Parathyroid adenoma (tissue), 2 donors: ENCODE data around the gene NDUFA7.

Source experiments
- H2AFZ ChIP-seq: fragments of 300-600 bp; sonication (generic); one replicate; pipeline ENCODE4 v1.7.0; 2017; ENCODE audit warnings: antibody characterized with exemption, mild to moderate bottlenecking
- H3K27ac ChIP-seq: fragments of 300-600 bp; sonication (generic); one replicate; pipeline ENCODE4 v1.7.0; 2017
- H3K27me3 ChIP-seq: fragments of 300-600 bp; sonication (generic); one replicate; pipeline ENCODE4 v1.7.0; 2017; ENCODE audit warnings: low read length; ENCODE audit not compliant: control insufficient read depth, insufficient read depth
- H3K36me3 ChIP-seq: fragments of 300-600 bp; sonication (generic); one replicate; pipeline ENCODE4 v1.7.0; 2017; ENCODE audit warnings: low read length; ENCODE audit not compliant: control insufficient read depth, insufficient read depth
- H3K4me1 ChIP-seq: fragments of 300-600 bp; sonication (generic); one replicate; pipeline ENCODE4 v1.7.0; 2017; ENCODE audit warnings: control low read depth
- H3K4me2 ChIP-seq: fragments of 300-600 bp; sonication (generic); one replicate; pipeline ENCODE4 v1.7.0; 2017; ENCODE audit warnings: low read length
- H3K4me3 ChIP-seq: fragments of 300-600 bp; sonication (generic); one replicate; pipeline ENCODE4 v1.7.0; 2017; ENCODE audit warnings: low read depth, low read length
- H3K79me2 ChIP-seq: fragments of 300-600 bp; sonication (generic); one replicate; pipeline ENCODE4 v1.7.0; 2017; ENCODE audit warnings: control low read depth
- H3K9ac ChIP-seq: fragments of 300-600 bp; sonication (generic); one replicate; pipeline ENCODE4 v1.7.0; 2017; ENCODE audit warnings: mild to moderate bottlenecking
- H3K9me3 ChIP-seq: fragments of 300-600 bp; sonication (generic); one replicate; pipeline ENCODE4 v1.7.0; 2017; ENCODE audit warnings: low read length; ENCODE audit not compliant: control insufficient read depth
- CTCF ChIP-seq: fragments of 300-600 bp; sonication (generic); IDR thresholded peaks from one replicate; pipeline ENCODE4 v1.7.0; 2017; ENCODE audit warnings: antibody characterized with exemption, mild to moderate bottlenecking
- donor health status: primary hyperparathyroidism.

Gene NDUFA7

DNA sequence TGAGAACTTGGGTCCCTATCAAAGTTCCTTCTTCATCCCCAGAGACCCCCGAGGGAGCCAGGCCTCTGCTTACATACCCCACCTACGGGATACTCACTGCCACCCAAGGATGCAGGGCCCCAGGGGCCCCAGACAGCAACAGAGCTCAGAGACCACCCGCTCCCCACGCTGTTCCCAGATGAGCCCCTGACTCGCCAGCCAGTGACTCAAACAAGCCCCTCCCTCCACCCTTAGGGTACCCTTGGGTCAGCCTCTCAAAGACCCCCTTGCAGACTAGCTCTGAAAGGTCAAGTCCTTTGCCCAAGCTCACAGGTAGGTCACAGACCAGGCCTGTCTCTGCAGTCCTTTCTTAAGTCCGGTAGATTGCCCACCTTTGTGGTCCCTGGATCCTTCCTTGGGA is 58.7 kb downstream of the NDUFA7 start:
- H3K9me3 ChIP-seq: no peaks in the 10 kb centered on the region
- H3K36me3 ChIP-seq: no peaks in the 10 kb centered on the region
- no peak overlapping the region for H3K4me3 ChIP-seq
- H3K4me2 ChIP-seq: no peak overlapping the region
- H2AFZ ChIP-seq: no peak overlapping the region
- no peak for TF ChIP-seq CTCF
- H3K79me2 ChIP-seq: no peaks in the 10 kb centered on the region
- no peaks in the 10 kb centered on the region for H3K27me3 ChIP-seq
- no peak overlapping the region for H3K9ac ChIP-seq
- no peaks in the 10 kb centered on the region for H3K4me1 ChIP-seq
- H3K27ac ChIP-seq: no peak overlapping the region

DNA sequence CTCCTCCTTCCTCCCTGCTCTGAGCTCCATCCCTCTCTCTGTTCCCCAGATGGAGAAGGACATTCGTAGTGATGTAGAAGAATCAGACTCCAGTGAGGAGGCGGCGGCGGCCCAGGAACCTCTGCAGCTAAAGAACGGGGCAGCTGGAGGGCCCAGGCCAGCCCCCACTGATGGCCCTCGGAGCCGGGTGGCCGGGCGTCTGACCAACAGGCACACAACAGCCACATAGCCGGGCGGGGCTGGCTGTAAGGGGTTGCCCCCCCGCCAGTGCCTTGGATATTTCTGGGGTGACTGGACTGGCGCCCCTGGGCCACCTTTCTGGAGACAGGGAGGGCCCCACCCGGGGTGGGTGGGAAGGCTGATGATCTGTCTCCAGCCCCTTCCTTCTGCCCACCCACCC is 59.3 kb downstream of the NDUFA7 start:
- Histone ChIP-seq H3K36me3 (no peaks in the 10 kb centered on the region), H3K4me3 (no peak overlapping the region), H3K9ac (no peak overlapping the region), H3K4me1 (no peaks in the 10 kb centered on the region), H2AFZ (no peak overlapping the region), H3K4me2 (no peak overlapping the region), H3K27ac (no peak overlapping the region), H3K79me2 (no peaks in the 10 kb centered on the region), H3K9me3 (no peaks in the 10 kb centered on the region), H3K27me3 (no peaks in the 10 kb centered on the region)
- TF ChIP-seq CTCF: no peak

DNA sequence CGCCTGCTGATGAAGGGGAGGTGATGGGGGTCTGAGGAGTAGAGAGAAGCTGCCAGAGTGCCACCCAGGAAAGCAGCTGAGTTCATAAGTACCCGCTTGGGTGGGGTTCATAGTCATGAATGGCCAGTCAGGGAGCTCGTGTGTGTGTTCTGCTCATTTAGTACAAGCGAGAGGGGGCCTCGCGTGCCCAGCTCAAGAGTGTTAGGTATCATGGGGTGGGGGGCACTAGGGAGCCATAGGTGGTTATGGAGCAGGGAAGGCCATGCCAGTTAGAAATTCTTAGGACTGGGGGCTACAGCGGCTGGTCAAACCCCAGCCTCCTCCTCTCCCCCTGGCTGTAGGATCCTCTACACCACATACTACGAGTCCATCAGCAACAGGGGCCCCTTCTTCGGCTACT is 59.8 kb downstream of the NDUFA7 start:
- no peak overlapping the region for H3K27ac ChIP-seq
- no peaks in the 10 kb centered on the region for H3K36me3 ChIP-seq
- TF ChIP-seq CTCF: no peak

More for the DNA sequence above, 59.8 kb downstream of the NDUFA7 start:
- Histone ChIP-seq H3K9me3 (no peaks in the 10 kb centered on the region), H3K4me3 (no peak overlapping the region), H2AFZ (no peak overlapping the region), H3K4me1 (no peaks in the 10 kb centered on the region), H3K27me3 (no peaks in the 10 kb centered on the region), H3K9ac (no peak overlapping the region), H3K4me2 (no peak overlapping the region), H3K79me2 (no peaks in the 10 kb centered on the region)
